HepG2 (cell line): ENCODE data around the gene PLXND1. TPM values are rescaled to one million over a fixed set of nuclear protein-coding genes. Genes with fewer than 3 reads are reported as not detected.

Experiments
- ARID5B ChIP-seq: IDR thresholded peaks from 2 replicates; pipeline ENCODE4 v1.4.0; 2020; ENCODE audit warnings: mild to moderate bottlenecking, missing genetic modification reagents
- ARNTL ChIP-seq: sonication (generic); formaldehyde crosslinking; IDR thresholded peaks from 2 replicates; pipeline ENCODE4 v1.4.0; 2020; ENCODE audit warnings: mild to moderate bottlenecking, missing genetic modification reagents
- ATF2 ChIP-seq: sonication (generic); formaldehyde crosslinking; IDR thresholded peaks from 2 replicates; pipeline ENCODE4 v1.4.0; 2020; ENCODE audit warnings: missing genetic modification reagents
- HINFP ChIP-seq: sonication (generic); formaldehyde crosslinking; IDR thresholded peaks from 2 replicates; pipeline ENCODE4 v1.4.0; 2020; ENCODE audit warnings: low read depth, mild to moderate bottlenecking, missing genetic modification reagents
- IKZF4 ChIP-seq: sonication (generic); formaldehyde crosslinking; IDR thresholded peaks from 2 replicates; pipeline ENCODE4 v1.5.1; 2020; ENCODE audit warnings: borderline replicate concordance, mild to moderate bottlenecking, low read depth, missing genetic modification reagents; ENCODE audit errors: not compliant biosample characterization
- KLF6 ChIP-seq: IDR thresholded peaks from 2 replicates; pipeline ENCODE4 v1.8.0; 2016; ENCODE audit warnings: missing biosample characterization, missing genetic modification reagents
- NONO ChIP-seq, 2 experiments: fragments of 450-650 bp in 1 of 2; sonication (generic) in 1 of 2; formaldehyde crosslinking in 1 of 2; IDR thresholded peaks in 1 of 2; conservative IDR thresholded peaks in 1 of 2; 2 replicates each; pipeline versions ENCODE4 v1.6.1 to v1.8.0; 2017 to 2022; ENCODE audit warnings: mild to moderate bottlenecking in 1 of 2, missing genetic modification reagents in 1 of 2, moderate library complexity in 1 of 2
- NR2F6 ChIP-seq, 2 experiments: IDR thresholded peaks; 2 replicates each; pipeline ENCODE4 v1.6.1; 2016; ENCODE audit warnings: antibody characterized with exemption in 1 of 2, mild to moderate bottlenecking in 1 of 2
- TP53 ChIP-seq: sonication (generic); formaldehyde crosslinking; conservative IDR thresholded peaks from 2 replicates; pipeline ENCODE4 v1.4.0; 2020; ENCODE audit warnings: missing genetic modification reagents
- ZBTB1 ChIP-seq: sonication (generic); formaldehyde crosslinking; IDR thresholded peaks from 2 replicates; pipeline ENCODE4 v1.4.0; 2020; ENCODE audit warnings: missing genetic modification reagents, borderline replicate concordance
- ZGPAT ChIP-seq: IDR thresholded peaks from 2 replicates; pipeline ENCODE4 v1.6.1; 2016; ENCODE audit warnings: mild to moderate bottlenecking
- ZNF33B ChIP-seq: sonication (generic); formaldehyde crosslinking; IDR thresholded peaks from 2 replicates; pipeline ENCODE4 v1.5.1; 2020; ENCODE audit warnings: mild to moderate bottlenecking, missing genetic modification reagents
- ZNF790 ChIP-seq: sonication (generic); formaldehyde crosslinking; IDR thresholded peaks from 2 replicates; pipeline ENCODE4 v1.8.0; 2022; ENCODE audit warnings: missing genetic modification reagents, mild to moderate bottlenecking, borderline replicate concordance
- polyA plus RNA-seq, 8 experiments: library from polyadenylated mRNA; depleted of rRNA in 3 of 8; stranded (reverse) in 7 of 8; unstranded in 1 of 8; fragments of >200 nt; fragmentation: Illumina TruSeq in 4 of 8; extraction: Trizol in 4 of 8; gene quantifications; 2 replicates each; pipeline versions ENCODE4 v1.2.1 to v1.2.3, GENCODE V29; 2011 to 2016; ENCODE audit warnings: low read depth in 4 of 8, missing spikeins in 1 of 8, mixed read lengths in 1 of 8; ENCODE audit not compliant: insufficient read depth in 1 of 8
- total RNA-seq, 5 experiments: library from RNA; depleted of rRNA; stranded (reverse); fragments of >200 nt; fragmentation: Illumina TruSeq; extraction: Trizol; gene quantifications; 2 replicates each; pipeline ENCODE4 v1.2.3, GENCODE V29; 2016; ENCODE audit warnings: low read depth in 1 of 5
- TF ChIP-seq, protein P1 (sequence below): sonication (generic); formaldehyde crosslinking; IDR thresholded peaks from 2 replicates; pipeline ENCODE4 v1.4.0; 2020; ENCODE audit warnings: missing genetic modification reagents
- TF ChIP-seq, protein P2 (sequence below): IDR thresholded peaks from 2 replicates; pipeline ENCODE4 v1.6.1; 2016; ENCODE audit warnings: low read depth, control low read depth

Gene PLXND1
- total and polyA plus RNA-seq, 2 of the 13 experiments (the other 11 are each of a cell fraction or from before 2014, with no cell fraction given) = 15.9 to 42.0 TPM

DNA sequence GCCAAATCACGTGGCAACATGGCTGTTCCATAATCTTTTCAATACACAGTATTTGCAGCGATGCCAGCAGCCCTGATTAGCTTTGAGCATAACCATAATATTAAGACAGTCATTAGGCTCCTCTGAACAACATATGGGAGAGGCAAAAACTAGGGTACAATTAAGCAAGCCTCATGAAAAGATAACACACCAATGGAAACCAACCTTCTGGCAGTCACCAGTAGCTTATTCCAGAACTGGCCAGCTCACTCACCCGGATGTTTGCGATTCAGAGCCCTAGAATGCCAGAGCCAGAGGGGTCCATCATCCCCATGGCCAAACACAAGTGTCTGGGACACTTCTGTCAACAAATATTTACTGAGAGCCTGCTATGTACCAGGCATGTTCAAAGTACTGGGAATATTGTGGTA, 48.8 kb upstream of the PLXND1 start (continued):
- TF ChIP-seq ATF2 (CRISPR knock-in tag) (no peak), ZBTB1 (CRISPR knock-in tag) (no peak), ZGPAT (CRISPR knock-in tag) (peak; percentile 47; the same call in 1 of the 2 replicates), ARNTL (peak; percentile 53; the same call in 1 of the 2 replicates), NR2F6 (IDR thresholded peaks at IDR 0.05) (no peak), NR2F6 (CRISPR knock-in tag; IDR thresholded peaks at IDR 0.05) (no peak; the same call in 1 of the 2 replicates), ZNF790 (CRISPR knock-in tag) (0 out of 2 replicates have a peak, but pooled peaks have one; percentile 51), KLF6 (CRISPR knock-in tag) (0 out of 2 replicates have a peak, but pooled peaks have one; percentile 12), ZNF33B (CRISPR knock-in tag) (no peak), HINFP (CRISPR knock-in tag) (no peak), IKZF4 (no peak), NONO (IDR thresholded peaks at IDR 0.05) (no peak), NONO (CRISPR knock-in tag; conservative IDR thresholded peaks at IDR 0.05) (peak; percentile 46), ARID5B (CRISPR knock-in tag) (peak; percentile 41), TP53 (CRISPR knock-in tag) (no peak)
- TF ChIP-seq, protein P1, sequence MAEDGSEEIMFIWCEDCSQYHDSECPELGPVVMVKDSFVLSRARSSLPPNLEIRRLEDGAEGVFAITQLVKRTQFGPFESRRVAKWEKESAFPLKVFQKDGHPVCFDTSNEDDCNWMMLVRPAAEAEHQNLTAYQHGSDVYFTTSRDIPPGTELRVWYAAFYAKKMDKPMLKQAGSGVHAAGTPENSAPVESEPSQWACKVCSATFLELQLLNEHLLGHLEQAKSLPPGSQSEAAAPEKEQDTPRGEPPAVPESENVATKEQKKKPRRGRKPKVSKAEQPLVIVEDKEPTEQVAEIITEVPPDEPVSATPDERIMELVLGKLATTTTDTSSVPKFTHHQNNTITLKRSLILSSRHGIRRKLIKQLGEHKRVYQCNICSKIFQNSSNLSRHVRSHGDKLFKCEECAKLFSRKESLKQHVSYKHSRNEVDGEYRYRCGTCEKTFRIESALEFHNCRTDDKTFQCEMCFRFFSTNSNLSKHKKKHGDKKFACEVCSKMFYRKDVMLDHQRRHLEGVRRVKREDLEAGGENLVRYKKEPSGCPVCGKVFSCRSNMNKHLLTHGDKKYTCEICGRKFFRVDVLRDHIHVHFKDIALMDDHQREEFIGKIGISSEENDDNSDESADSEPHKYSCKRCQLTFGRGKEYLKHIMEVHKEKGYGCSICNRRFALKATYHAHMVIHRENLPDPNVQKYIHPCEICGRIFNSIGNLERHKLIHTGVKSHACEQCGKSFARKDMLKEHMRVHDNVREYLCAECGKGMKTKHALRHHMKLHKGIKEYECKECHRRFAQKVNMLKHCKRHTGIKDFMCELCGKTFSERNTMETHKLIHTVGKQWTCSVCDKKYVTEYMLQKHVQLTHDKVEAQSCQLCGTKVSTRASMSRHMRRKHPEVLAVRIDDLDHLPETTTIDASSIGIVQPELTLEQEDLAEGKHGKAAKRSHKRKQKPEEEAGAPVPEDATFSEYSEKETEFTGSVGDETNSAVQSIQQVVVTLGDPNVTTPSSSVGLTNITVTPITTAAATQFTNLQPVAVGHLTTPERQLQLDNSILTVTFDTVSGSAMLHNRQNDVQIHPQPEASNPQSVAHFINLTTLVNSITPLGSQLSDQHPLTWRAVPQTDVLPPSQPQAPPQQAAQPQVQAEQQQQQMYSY (CRISPR knock-in tag) = no peak
- TF ChIP-seq, protein P2, sequence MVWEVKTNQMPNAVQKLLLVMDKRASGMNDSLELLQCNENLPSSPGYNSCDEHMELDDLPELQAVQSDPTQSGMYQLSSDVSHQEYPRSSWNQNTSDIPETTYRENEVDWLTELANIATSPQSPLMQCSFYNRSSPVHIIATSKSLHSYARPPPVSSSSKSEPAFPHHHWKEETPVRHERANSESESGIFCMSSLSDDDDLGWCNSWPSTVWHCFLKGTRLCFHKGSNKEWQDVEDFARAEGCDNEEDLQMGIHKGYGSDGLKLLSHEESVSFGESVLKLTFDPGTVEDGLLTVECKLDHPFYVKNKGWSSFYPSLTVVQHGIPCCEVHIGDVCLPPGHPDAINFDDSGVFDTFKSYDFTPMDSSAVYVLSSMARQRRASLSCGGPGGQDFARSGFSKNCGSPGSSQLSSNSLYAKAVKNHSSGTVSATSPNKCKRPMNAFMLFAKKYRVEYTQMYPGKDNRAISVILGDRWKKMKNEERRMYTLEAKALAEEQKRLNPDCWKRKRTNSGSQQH (CRISPR knock-in tag) = peak; percentile 40; the same call in 1 of the 2 replicates
